Liver (tissue), 9 donors: Measurements from ENCODE around the gene KLRF1. TPM values are rescaled to one million over a fixed set of nuclear protein-coding genes. Genes with fewer than 3 reads are reported as not detected.

Experiments
- DNase-seq: peaks from one replicate; pipeline ENCODE4 v3.0.0-alpha.2; 2017; ENCODE audit warnings: low spot score
- H3K27ac ChIP-seq, 2 donors: one replicate each; pipeline ENCODE4 v1.7.0; 2013; ENCODE audit warnings: inconsistent platforms in 2 of 2, low read length in 2 of 2, control low read depth in 1 of 2, low read depth in 1 of 2, mild to moderate bottlenecking in 1 of 2
- H3K27me3 ChIP-seq, 4 donors: one replicate each; pipeline versions ENCODE4 v1.6.1 to v1.7.0; 2013; ENCODE audit warnings: low read length in 3 of 4, inconsistent platforms in 1 of 4, mild to moderate bottlenecking in 1 of 4, moderate library complexity in 1 of 4; ENCODE audit not compliant: control insufficient read depth in 4 of 4, insufficient read depth in 4 of 4
- H3K36me3 ChIP-seq, 4 donors: one replicate each; pipeline versions ENCODE4 v1.6.1 to v1.7.0; 2013; ENCODE audit warnings: low read length in 3 of 4, mild to moderate bottlenecking in 3 of 4, low read depth in 1 of 4, moderate library complexity in 1 of 4; ENCODE audit not compliant: control insufficient read depth in 4 of 4, insufficient read depth in 3 of 4
- H3K4me1 ChIP-seq, 4 donors: one replicate each; pipeline versions ENCODE4 v1.6.1 to v1.7.0; 2013; ENCODE audit warnings: low read length in 3 of 4, mild to moderate bottlenecking in 3 of 4, moderate library complexity in 1 of 4; ENCODE audit not compliant: control insufficient read depth in 4 of 4, insufficient read depth in 4 of 4
- H3K4me3 ChIP-seq, 3 donors: one replicate each; pipeline versions ENCODE4 v1.6.1 to v1.7.0; 2013; ENCODE audit warnings: low read length in 3 of 3, control low read depth in 1 of 3, low read depth in 1 of 3, mild to moderate bottlenecking in 1 of 3
- H3K9ac ChIP-seq, 2 donors: one replicate each; pipeline ENCODE4 v1.7.0; 2013; ENCODE audit warnings: low read length in 2 of 2, mild to moderate bottlenecking in 2 of 2, moderate library complexity in 2 of 2, control low read depth in 1 of 2, low read depth in 1 of 2
- H3K9me3 ChIP-seq, 4 donors: one replicate each; pipeline versions ENCODE4 v1.6.1 to v1.7.0; 2013; ENCODE audit warnings: low read length in 3 of 4; ENCODE audit not compliant: control insufficient read depth in 4 of 4
- ATF3 ChIP-seq: IDR thresholded peaks from 2 replicates; pipeline ENCODE4 v1.6.1; 2016; ENCODE audit warnings: antibody characterized with exemption
- CTCF ChIP-seq: fragments of 150-350 bp; IDR thresholded peaks from 2 replicates; pipeline ENCODE4 v1.5.1; 2017; ENCODE audit warnings: improper control_type of control experiment, low read depth, low read length; ENCODE audit not compliant: missing input control
- EGR1 ChIP-seq, 2 donors: IDR thresholded peaks; 2 replicates each; pipeline ENCODE4 v1.6.1; 2016 to 2018; ENCODE audit warnings: antibody characterized with exemption in 2 of 2, low read depth in 2 of 2
- FOXA1 ChIP-seq: IDR thresholded peaks from 2 replicates; pipeline ENCODE4 v1.6.1; 2016; ENCODE audit warnings: antibody characterized with exemption
- FOXA2 ChIP-seq: IDR thresholded peaks from 2 replicates; pipeline ENCODE4 v1.6.1; 2016; ENCODE audit warnings: antibody characterized with exemption
- GABPA ChIP-seq, 2 donors: IDR thresholded peaks in 1 of 2; conservative IDR thresholded peaks in 1 of 2; 2 replicates each; pipeline ENCODE4 v1.6.1; 2016; ENCODE audit warnings: antibody characterized with exemption in 2 of 2, mild to moderate bottlenecking in 1 of 2, moderate library complexity in 1 of 2
- HNF4A ChIP-seq, 2 donors: conservative IDR thresholded peaks; 2 replicates each; pipeline ENCODE4 v1.6.1; 2016; ENCODE audit warnings: antibody characterized with exemption in 2 of 2, mild to moderate bottlenecking in 2 of 2
- HNF4G ChIP-seq: IDR thresholded peaks from 2 replicates; pipeline ENCODE4 v1.6.1; 2016; ENCODE audit warnings: antibody characterized with exemption
- JUND ChIP-seq, 2 donors: IDR thresholded peaks; 2 replicates each; pipeline ENCODE4 v1.6.1; 2016; ENCODE audit warnings: antibody characterized with exemption in 2 of 2
- MAX ChIP-seq: IDR thresholded peaks from 2 replicates; pipeline ENCODE4 v1.6.1; 2016; ENCODE audit warnings: antibody characterized with exemption
- NR2F2 ChIP-seq: IDR thresholded peaks from 2 replicates; pipeline ENCODE4 v1.6.1; 2016; ENCODE audit warnings: antibody characterized with exemption
- RAD21 ChIP-seq, 2 donors: IDR thresholded peaks; 2 replicates each; pipeline ENCODE4 v1.6.1; 2016; ENCODE audit warnings: antibody characterized with exemption in 2 of 2, mild to moderate bottlenecking in 2 of 2
- REST ChIP-seq: IDR thresholded peaks from 2 replicates; pipeline ENCODE4 v1.6.1; 2016; ENCODE audit warnings: antibody characterized with exemption, mild to moderate bottlenecking
- RXRA ChIP-seq, 2 donors: IDR thresholded peaks; 2 replicates each; pipeline ENCODE4 v1.6.1; 2017 to 2018; ENCODE audit warnings: antibody characterized with exemption in 2 of 2, mild to moderate bottlenecking in 1 of 2
- SP1 ChIP-seq: IDR thresholded peaks from 2 replicates; pipeline ENCODE4 v1.6.1; 2018; ENCODE audit warnings: antibody characterized with exemption, mild to moderate bottlenecking
- TAF1 ChIP-seq: conservative IDR thresholded peaks from 2 replicates; pipeline ENCODE4 v1.6.1; 2016; ENCODE audit warnings: antibody characterized with exemption, mild to moderate bottlenecking
- YY1 ChIP-seq: IDR thresholded peaks from 2 replicates; pipeline ENCODE4 v1.6.1; 2016; ENCODE audit warnings: antibody characterized with exemption, mild to moderate bottlenecking
- ZBTB33 ChIP-seq: IDR thresholded peaks from 2 replicates; pipeline ENCODE4 v1.6.1; 2016; ENCODE audit warnings: antibody characterized with exemption
- WGBS: extraction: QIAGEN DNeasy Blood & Tissue Kit; methylation state at CpG from one replicate; pipeline ENCODE4 v1.1.7; 2013; 5-methylcytosine and 5-hydroxymethylcytosine counted together
- polyA plus RNA-seq, 2 donors: library from polyadenylated mRNA; stranded (reverse) in 1 of 2; unstranded in 1 of 2; fragments of 200-250 nt in 1 of 2; fragments of >200 nt in 1 of 2; fragmentation: Nextera tagmentation in 1 of 2; extraction: Ambion mirVana in 1 of 2; gene quantifications; one replicate each; pipeline versions ENCODE4 v1.2.1 to v1.2.3, GENCODE V29; 2013 to 2015
- total RNA-seq, 2 donors: library from RNA; depleted of rRNA; stranded (reverse); fragments of >200 nt; gene quantifications; one replicate each; pipeline ENCODE4 v1.2.3, GENCODE V29; 2014
- donor health status: healthy.
- donor health status: healthy.
- donor health status: healthy.
- donor health status: healthy.
- donor health status: healthy.

KLRF1 gene
- total and polyA plus RNA-seq, 4 donors = 0.18 to 1.5 (median 0.76) TPM

GRCh38 chr12:9881246-9881645 lies 54.0 kb downstream of the KLRF1 start, which contains the start of gene KLRF2:
Gene KLRF2 (plus strand): TSS chr12:9881489. CDS start chr12:9881596, 107 bp downstream.
- Histone ChIP-seq H3K36me3 (no peaks in the 10 kb centered on the region), H3K9ac (no peak within 1 kb of the TSS), H3K27ac (no peak within 1 kb of the TSS), H3K27me3 (no peaks in the 10 kb centered on the region), H3K4me1 (peaks cover 3 to 5% (median 4%) of the 10 kb centered on the region in 4 donors), H3K9me3 (no peaks in the 10 kb centered on the region), H3K4me3 (no peak within 1 kb of the TSS)
- 96% methylated on average over 3 of the region's 3 CpGs for WGBS
- TF ChIP-seq EGR1 (IDR thresholded peaks at IDR 0.05; ENCODE audit: low read depth in 2 of 2) (no peak), NR2F2 (no peak), MAX (no peak), YY1 (no peak), ZBTB33 (no peak), SP1 (no peak), REST (no peak), RAD21 (IDR thresholded peaks at IDR 0.05) (no peak), HNF4G (no peak), GABPA (IDR thresholded peaks at IDR 0.05 in 1 of 2, conservative IDR thresholded peaks at IDR 0.05 in 1 of 2) (no peak), JUND (IDR thresholded peaks at IDR 0.05) (no peak), TAF1 (no peak), RXRA (IDR thresholded peaks at IDR 0.05) (no peak), ATF3 (no peak), CTCF (no peak), HNF4A (conservative IDR thresholded peaks at IDR 0.05) (no peak), FOXA2 (no peak), FOXA1 (no peak)
- DNase-seq = no peak
